IMR-90 (cell line): ENCODE data around the gene ITPR2. TPM values are rescaled to one million over a fixed set of nuclear protein-coding genes. Genes with fewer than 3 reads are reported as not detected.

Experiments
- ATAC-seq: fragments of 200-7000 bp; cut with Tn5 transposase; 2 replicates; pipeline ENCODE4 v1.9.1; 2020; ENCODE audit warnings: low read depth, mild to moderate bottlenecking, moderate library complexity
- BruUV-seq: library from RNA; stranded (reverse); fragments of 400-500 nt; replicated peaks from 2 replicates; lab custom pipeline; 2021; lab: Mats Ljungman, UMichigan
- CTCF ChIA-PET: fragments of 300-600 bp; formaldehyde crosslinking; extraction: SDS; loops from one replicate; lab custom pipeline; 2021; ENCODE audit warnings: antibody characterized with exemption; lab: Yijun Ruan, JAX
- POLR2A ChIA-PET: fragments of 300-600 bp; sonication (Branson Sonifier 250); formaldehyde crosslinking; loops from one replicate; lab custom pipeline; 2022; ENCODE audit warnings: antibody characterized with exemption; ENCODE audit not compliant: unreplicated experiment; lab: Charles Lee
- DNase-seq: peaks from one replicate; pipeline ENCODE4 v3.0.0; 2013
- H2AFZ ChIP-seq: replicated peaks from 2 replicates; pipeline ENCODE3; 2013; ENCODE audit warnings: low read length, mild to moderate bottlenecking; ENCODE audit not compliant: poor library complexity
- H2AK5ac ChIP-seq: 2 replicates; pipeline ENCODE4 v1.6.1; 2013; ENCODE audit warnings: low read depth, low read length, inconsistent platforms
- H2AK9ac ChIP-seq: replicated peaks from 2 replicates; pipeline ENCODE3; 2013; ENCODE audit warnings: mild to moderate bottlenecking, low read depth, low read length, moderate library complexity; ENCODE audit not compliant: poor library complexity
- H2BK120ac ChIP-seq: 2 replicates; pipeline ENCODE4 v1.6.1; 2013; ENCODE audit warnings: low read depth, low read length, inconsistent platforms
- H2BK15ac ChIP-seq: 3 replicates; pipeline ENCODE4 v1.6.1; 2013; ENCODE audit warnings: low read depth, low read length, inconsistent platforms
- H2BK20ac ChIP-seq: 2 replicates; pipeline ENCODE4 v1.6.1; 2013; ENCODE audit warnings: low read depth, mild to moderate bottlenecking, inconsistent platforms, low read length, moderate library complexity
- H2BK5ac ChIP-seq: 2 replicates; pipeline ENCODE4 v1.6.1; 2013; ENCODE audit warnings: mild to moderate bottlenecking, low read depth, low read length, inconsistent platforms; ENCODE audit not compliant: poor library complexity, severe bottlenecking
- H3K14ac ChIP-seq: replicated peaks from 2 replicates; pipeline ENCODE4 v1.6.1; 2013; ENCODE audit warnings: low read depth, low read length, inconsistent platforms
- H3K18ac ChIP-seq: 2 replicates; pipeline ENCODE4 v1.6.1; 2013; ENCODE audit warnings: low read depth, low read length, control low read depth
- H3K23ac ChIP-seq: 2 replicates; pipeline ENCODE4 v1.6.1; 2013; ENCODE audit warnings: low read depth, low read length, inconsistent platforms
- H3K27ac ChIP-seq: 2 replicates; pipeline ENCODE4 v1.5.1; 2013; ENCODE audit warnings: mild to moderate bottlenecking, control low read depth, low read length; ENCODE audit not compliant: insufficient read depth
- H3K27me3 ChIP-seq: 2 replicates; pipeline ENCODE4 v1.6.1; 2013; ENCODE audit warnings: low read length; ENCODE audit not compliant: control insufficient read depth, insufficient read depth
- H3K36me3 ChIP-seq: 2 replicates; pipeline ENCODE4 v1.6.1; 2013; ENCODE audit warnings: low read length, mixed read lengths; ENCODE audit not compliant: control insufficient read depth, insufficient read depth
- H3K4ac ChIP-seq: 2 replicates; pipeline ENCODE4 v1.6.1; 2013; ENCODE audit warnings: low read depth, low read length, inconsistent platforms
- H3K4me1 ChIP-seq: 2 replicates; pipeline ENCODE4 v1.6.1; 2013; ENCODE audit warnings: low read length, mixed read lengths; ENCODE audit not compliant: control insufficient read depth, insufficient read depth
- H3K4me2 ChIP-seq: 2 replicates; pipeline ENCODE4 v1.6.1; 2013; ENCODE audit warnings: low read depth, mild to moderate bottlenecking, control low read depth, low read length, moderate library complexity
- H3K4me3 ChIP-seq: 2 replicates; pipeline ENCODE4 v1.5.1; 2013; ENCODE audit warnings: low read depth, mild to moderate bottlenecking, control low read depth, low read length, moderate library complexity; ENCODE audit not compliant: insufficient read depth
- H3K56ac ChIP-seq: 2 replicates; pipeline ENCODE4 v1.6.1; 2013; ENCODE audit warnings: low read length, inconsistent platforms; ENCODE audit not compliant: insufficient read depth; ENCODE audit errors: extremely low read depth
- H3K79me1 ChIP-seq, 2 experiments: 2 replicates each; pipeline ENCODE4 v1.6.1; 2013; ENCODE audit warnings: low read length in 2 of 2, inconsistent platforms in 1 of 2, low read depth in 1 of 2
- H3K9ac ChIP-seq: 2 replicates; pipeline ENCODE4 v1.6.1; 2013; ENCODE audit warnings: low read depth, low read length, control low read depth
- H3K9me1 ChIP-seq: 2 replicates; pipeline ENCODE4 v1.6.1; 2013; ENCODE audit warnings: low read length, inconsistent platforms; ENCODE audit not compliant: insufficient read depth
- H3K9me3 ChIP-seq: 2 replicates; pipeline ENCODE4 v1.6.1; 2013; ENCODE audit warnings: low read length; ENCODE audit not compliant: control insufficient read depth, insufficient read depth
- H4K20me1 ChIP-seq: 2 replicates; pipeline ENCODE4 v1.6.1; 2013; ENCODE audit warnings: low read length, inconsistent platforms; ENCODE audit not compliant: insufficient read depth
- H4K5ac ChIP-seq: 2 replicates; pipeline ENCODE4 v1.6.1; 2013; ENCODE audit warnings: mild to moderate bottlenecking, low read depth, low read length, control low read depth
- H4K8ac ChIP-seq, 2 experiments: 2 replicates each; pipeline ENCODE4 v1.6.1; 2013; ENCODE audit warnings: low read depth in 2 of 2, low read length in 2 of 2, control low read depth in 1 of 2, inconsistent platforms in 1 of 2
- H4K91ac ChIP-seq: 2 replicates; pipeline ENCODE4 v1.6.1; 2013; ENCODE audit warnings: low read depth, low read length, inconsistent platforms; ENCODE audit not compliant: insufficient read depth
- BHLHE40 ChIP-seq: fragments of 150-350 bp; IDR thresholded peaks from 2 replicates; pipeline ENCODE4 v1.6.1; 2016; ENCODE audit warnings: mild to moderate bottlenecking, low read depth, low read length
- CEBPB ChIP-seq: IDR thresholded peaks from 2 replicates; pipeline ENCODE4 v1.6.1; 2012; ENCODE audit warnings: low read depth, low read length, improper control_type of control experiment
- CHD1 ChIP-seq: IDR thresholded peaks from 2 replicates; pipeline ENCODE4 v1.6.1; 2012; ENCODE audit warnings: low read depth, low read length, improper control_type of control experiment
- FOS ChIP-seq: fragments of 150-350 bp; IDR thresholded peaks from 2 replicates; pipeline ENCODE4 v1.6.1; 2016; ENCODE audit warnings: low read depth, low read length
- MAFK ChIP-seq: IDR thresholded peaks from 2 replicates; pipeline ENCODE4 v1.6.1; 2012; ENCODE audit warnings: low read depth, low read length, improper control_type of control experiment
- MAZ ChIP-seq: IDR thresholded peaks from 2 replicates; pipeline ENCODE4 v1.6.1; 2012; ENCODE audit warnings: low read depth, mild to moderate bottlenecking, low read length, improper control_type of control experiment, moderate library complexity, borderline replicate concordance
- MXI1 ChIP-seq: IDR thresholded peaks from 2 replicates; pipeline ENCODE4 v1.6.1; 2012; ENCODE audit warnings: low read depth, mild to moderate bottlenecking, low read length, moderate library complexity, borderline replicate concordance
- NFE2L2 ChIP-seq: fragments of 150-350 bp; IDR thresholded peaks from 2 replicates; pipeline ENCODE4 v1.6.1; 2016; ENCODE audit warnings: low read depth, mild to moderate bottlenecking, low read length
- POLR2A ChIP-seq: IDR thresholded peaks from 2 replicates; pipeline ENCODE4 v1.6.1; 2012; ENCODE audit warnings: mild to moderate bottlenecking, low read depth, low read length
- RAD21 ChIP-seq: IDR thresholded peaks from 2 replicates; pipeline ENCODE4 v1.6.1; 2012; ENCODE audit warnings: low read length, improper control_type of control experiment
- RCOR1 ChIP-seq: IDR thresholded peaks from 2 replicates; pipeline ENCODE4 v1.6.1; 2012; ENCODE audit warnings: mild to moderate bottlenecking, low read length, improper control_type of control experiment; ENCODE audit not compliant: insufficient replicate concordance
- RFX5 ChIP-seq: IDR thresholded peaks from 2 replicates; pipeline ENCODE4 v1.8.0; 2012; ENCODE audit warnings: low read depth, mild to moderate bottlenecking, low read length, moderate library complexity
- SMC3 ChIP-seq: fragments of 150-350 bp; IDR thresholded peaks from 2 replicates; pipeline ENCODE4 v1.6.1; 2016; ENCODE audit warnings: low read depth, mild to moderate bottlenecking, antibody characterized with exemption, low read length, moderate library complexity
- WGBS, 2 experiments: methylation state at CpG; one replicate each; pipeline versions ENCODE4 v1.1.5 to v1.1.7; 2013; ENCODE audit warnings: missing lambda C conversion rate in 2 of 2; ENCODE audit not compliant: insufficient read length in 1 of 2; ENCODE audit errors: extremely low coverage in 2 of 2; 5-methylcytosine and 5-hydroxymethylcytosine counted together
- dilution Hi-C: fragments of 300-500 bp; cut with HindIII; formaldehyde crosslinking; loops from one replicate; pipeline ENCODE4 v1.14.3; 2018; ENCODE audit warnings: low sequenced_read_pairs; ENCODE audit not compliant: unreplicated experiment
- in situ Hi-C: fragments of 300-500 bp; cut with MboI; formaldehyde crosslinking; loops from 3 replicates; pipeline ENCODE4 v1.14.3; 2019; ENCODE audit warnings: low sequenced_read_pairs, inconsistent platforms, mixed read lengths
- intact Hi-C: fragments of 100-400 bp; cut with micrococcal nuclease; formaldehyde crosslinking; loops from 2 replicates; pipeline ENCODE4 v1.10.0; 2022
- polyA plus RNA-seq, 3 experiments: library from polyadenylated mRNA; depleted of rRNA; stranded (reverse); fragments of >200 nt; gene quantifications; 2 replicates each; pipeline ENCODE4 v1.2.3, GENCODE V29; 2012; ENCODE audit warnings: low replicate concordance in 1 of 3
- total RNA-seq: library from RNA; depleted of rRNA; stranded (reverse); fragments of >200 nt; gene quantifications from 2 replicates; pipeline ENCODE4 v1.2.3, GENCODE V29; 2012
- TF ChIP-seq, protein P1 (sequence below): conservative IDR thresholded peaks from 2 replicates; pipeline ENCODE4 v1.5.1; 2012; ENCODE audit warnings: mild to moderate bottlenecking, low read depth, low read length, improper control_type of control experiment
- TF ChIP-seq, protein P2 (sequence below): fragments of 150-350 bp; IDR thresholded peaks from 2 replicates; pipeline ENCODE4 v1.6.1; 2017; ENCODE audit warnings: mild to moderate bottlenecking, antibody characterized with exemption, low read length, low read depth
- TF ChIP-seq, protein P3 (sequence below): fragments of 150-350 bp; IDR thresholded peaks from 2 replicates; pipeline ENCODE4 v1.6.1; 2016; ENCODE audit warnings: low read depth, mild to moderate bottlenecking, low read length, moderate library complexity, borderline replicate concordance

The ITPR2 gene
- total and polyA plus RNA-seq, 2 of the 4 experiments (the other 2 are of a cell fraction), result 1.2 to 9.0 TPM

DNA sequence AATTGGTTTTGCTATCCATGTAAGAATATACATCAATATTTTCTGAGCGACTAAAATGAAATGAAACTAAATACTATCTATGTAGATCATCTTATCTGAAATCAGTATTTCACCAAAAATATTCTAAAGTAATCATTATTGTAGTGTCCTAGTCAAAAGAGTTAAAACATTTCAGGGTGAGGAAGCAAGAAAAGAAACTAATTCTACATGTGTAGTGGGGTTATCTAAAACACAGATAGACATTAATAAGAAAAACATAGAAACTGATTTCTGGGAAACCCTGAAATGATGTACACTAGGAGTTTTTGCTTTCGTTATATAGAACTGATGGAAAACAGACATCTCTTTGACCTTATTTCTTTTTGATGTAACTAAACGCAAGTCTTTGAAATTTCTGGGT lies 379.7 kb downstream of the ITPR2 start:
- dilution Hi-C loops, result no loop called here
- Histone ChIP-seq H2AK9ac (no peak overlapping the region), H2BK5ac (no peak overlapping the region), H3K4me3 (no peak overlapping the region), H2BK20ac (no peak overlapping the region), H2BK15ac (no peak overlapping the region), H3K18ac (no peak overlapping the region), H3K4ac (no peak overlapping the region), H2BK120ac (no peak overlapping the region), H4K8ac (no peak overlapping the region), H3K27ac (no peak overlapping the region), H3K14ac (no peak overlapping the region), H3K9ac (no peak overlapping the region), H3K4me1 (peaks cover 3% of the 10 kb centered on the region; the same call in 1 of the 2 replicates), H3K9me1 (no peaks in the 10 kb centered on the region), H2AFZ (no peak overlapping the region), H4K20me1 (no peaks in the 10 kb centered on the region), H3K23ac (no peak overlapping the region), H3K56ac (no peak overlapping the region), H4K5ac (no peak overlapping the region), H3K4me2 (no peak overlapping the region), H2AK5ac (no peak overlapping the region), H4K91ac (no peak overlapping the region), H3K27me3 (no peaks in the 10 kb centered on the region), H3K79me1 (no peaks in the 10 kb centered on the region), H3K9me3 (no peaks in the 10 kb centered on the region), H3K36me3 (no peaks in the 10 kb centered on the region)
- in situ Hi-C loops, result no loop called here
- BruUV-seq, result no TSS peak
- POLR2A ChIA-PET, result no interaction called here
- intact Hi-C loops, result no loop called here
- CTCF ChIA-PET, result no interaction called here
- ATAC-seq (no peak), DNase-seq (no peak)
- no CpG with 5 or more reads among the region's 3 CpGs for WGBS, 2 experiments
- TF ChIP-seq MAFK (no peak), CEBPB (no peak), CHD1 (no peak), BHLHE40 (no peak), MAZ (no peak), RCOR1 (no peak), RFX5 (no peak), RAD21 (no peak), NFE2L2 (no peak), FOS (no peak), SMC3 (no peak), POLR2A (no peak), MXI1 (no peak)
- TF ChIP-seq, protein P1, sequence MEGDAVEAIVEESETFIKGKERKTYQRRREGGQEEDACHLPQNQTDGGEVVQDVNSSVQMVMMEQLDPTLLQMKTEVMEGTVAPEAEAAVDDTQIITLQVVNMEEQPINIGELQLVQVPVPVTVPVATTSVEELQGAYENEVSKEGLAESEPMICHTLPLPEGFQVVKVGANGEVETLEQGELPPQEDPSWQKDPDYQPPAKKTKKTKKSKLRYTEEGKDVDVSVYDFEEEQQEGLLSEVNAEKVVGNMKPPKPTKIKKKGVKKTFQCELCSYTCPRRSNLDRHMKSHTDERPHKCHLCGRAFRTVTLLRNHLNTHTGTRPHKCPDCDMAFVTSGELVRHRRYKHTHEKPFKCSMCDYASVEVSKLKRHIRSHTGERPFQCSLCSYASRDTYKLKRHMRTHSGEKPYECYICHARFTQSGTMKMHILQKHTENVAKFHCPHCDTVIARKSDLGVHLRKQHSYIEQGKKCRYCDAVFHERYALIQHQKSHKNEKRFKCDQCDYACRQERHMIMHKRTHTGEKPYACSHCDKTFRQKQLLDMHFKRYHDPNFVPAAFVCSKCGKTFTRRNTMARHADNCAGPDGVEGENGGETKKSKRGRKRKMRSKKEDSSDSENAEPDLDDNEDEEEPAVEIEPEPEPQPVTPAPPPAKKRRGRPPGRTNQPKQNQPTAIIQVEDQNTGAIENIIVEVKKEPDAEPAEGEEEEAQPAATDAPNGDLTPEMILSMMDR, result no peak
- TF ChIP-seq, protein P2, sequence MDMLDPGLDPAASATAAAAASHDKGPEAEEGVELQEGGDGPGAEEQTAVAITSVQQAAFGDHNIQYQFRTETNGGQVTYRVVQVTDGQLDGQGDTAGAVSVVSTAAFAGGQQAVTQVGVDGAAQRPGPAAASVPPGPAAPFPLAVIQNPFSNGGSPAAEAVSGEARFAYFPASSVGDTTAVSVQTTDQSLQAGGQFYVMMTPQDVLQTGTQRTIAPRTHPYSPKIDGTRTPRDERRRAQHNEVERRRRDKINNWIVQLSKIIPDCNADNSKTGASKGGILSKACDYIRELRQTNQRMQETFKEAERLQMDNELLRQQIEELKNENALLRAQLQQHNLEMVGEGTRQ, result no peak
- TF ChIP-seq, protein P3, sequence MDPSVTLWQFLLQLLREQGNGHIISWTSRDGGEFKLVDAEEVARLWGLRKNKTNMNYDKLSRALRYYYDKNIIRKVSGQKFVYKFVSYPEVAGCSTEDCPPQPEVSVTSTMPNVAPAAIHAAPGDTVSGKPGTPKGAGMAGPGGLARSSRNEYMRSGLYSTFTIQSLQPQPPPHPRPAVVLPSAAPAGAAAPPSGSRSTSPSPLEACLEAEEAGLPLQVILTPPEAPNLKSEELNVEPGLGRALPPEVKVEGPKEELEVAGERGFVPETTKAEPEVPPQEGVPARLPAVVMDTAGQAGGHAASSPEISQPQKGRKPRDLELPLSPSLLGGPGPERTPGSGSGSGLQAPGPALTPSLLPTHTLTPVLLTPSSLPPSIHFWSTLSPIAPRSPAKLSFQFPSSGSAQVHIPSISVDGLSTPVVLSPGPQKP, result no peak
